ENCODE results near the gene SMC6. TPM values are rescaled to one million over a fixed set of nuclear protein-coding genes. Genes with fewer than 3 reads are reported as not detected.

Gene SMC6
- polyA plus RNA-seq, 1 of the 3 experiments (the other 2 are of a cell fraction) = 6.5 TPM

DNA sequence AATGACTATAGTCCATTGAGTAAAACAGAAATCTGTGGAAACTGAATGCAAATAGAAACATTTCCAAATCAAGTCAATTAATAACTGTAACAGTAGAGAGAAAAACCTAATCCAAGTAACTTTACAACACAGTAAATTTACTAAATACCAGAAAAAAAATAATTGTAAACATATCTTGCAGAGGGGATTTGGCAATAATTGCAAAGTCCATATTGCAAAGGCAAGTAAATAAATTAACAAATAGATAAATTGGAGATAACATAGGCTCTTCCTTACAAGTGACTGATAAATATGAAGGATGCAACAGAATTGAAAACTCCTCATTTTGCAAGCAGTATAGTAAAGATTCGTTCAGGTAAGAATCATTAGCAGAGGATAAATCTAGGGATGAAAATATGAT is 65.0 kb downstream of the SMC6 start:
- no peak overlapping the region for H3K27ac ChIP-seq (ENCODE audit: low read depth in 2 of 2, low read length in 1 of 2)
- peaks cover 52 to 63% of the 10 kb centered on the region in 2 experiments for H3K36me3 ChIP-seq (replicated peaks in 1 of 2; ENCODE audit: control insufficient read depth in 1 of 2, insufficient read depth in 2 of 2, low read length in 1 of 2)
- no peak overlapping the region for H2AFZ ChIP-seq (ENCODE audit: low read depth)
- H3K9ac ChIP-seq = no peak overlapping the region
- 95% methylated on average over 1 of the region's 1 CpG for WGBS (ENCODE audit: low lambda C conversion rate)
- no peak for DNase-seq
- H3K9me3 ChIP-seq = no peaks in the 10 kb centered on the region
- H3K4me1 ChIP-seq (ENCODE audit: control insufficient read depth in 1 of 2, insufficient read depth in 2 of 2, low read depth in 1 of 2, low read length in 1 of 2) = no peaks in the 10 kb centered on the region; a peak in 1 of 4 replicates
- H3F3A ChIP-seq (replicated peaks; ENCODE audit: insufficient read depth) = peaks cover 15% of the 10 kb centered on the region
- H3K79me2 ChIP-seq (ENCODE audit: insufficient read depth) = peaks cover 9% of the 10 kb centered on the region
- H3K4me3 ChIP-seq (ENCODE audit: low read depth in 2 of 2, low read length in 1 of 2) = no peak overlapping the region
- H3K9me2 ChIP-seq = 0 out of 2 replicates have a peak, but pooled peaks cover 4% of the 10 kb centered on the region
- H3K27me3 ChIP-seq (ENCODE audit: insufficient read depth) = no peaks in the 10 kb centered on the region
- H4K20me1 ChIP-seq (ENCODE audit: insufficient read depth) = no peaks in the 10 kb centered on the region
- ChIA-PET CTCF (no interaction called here), POLR2A (no interaction called here)
- TF ChIP-seq FOXM1 (IDR thresholded peaks at IDR 0.05; ENCODE audit: low read depth) = no peak
- TF ChIP-seq, protein P1, sequence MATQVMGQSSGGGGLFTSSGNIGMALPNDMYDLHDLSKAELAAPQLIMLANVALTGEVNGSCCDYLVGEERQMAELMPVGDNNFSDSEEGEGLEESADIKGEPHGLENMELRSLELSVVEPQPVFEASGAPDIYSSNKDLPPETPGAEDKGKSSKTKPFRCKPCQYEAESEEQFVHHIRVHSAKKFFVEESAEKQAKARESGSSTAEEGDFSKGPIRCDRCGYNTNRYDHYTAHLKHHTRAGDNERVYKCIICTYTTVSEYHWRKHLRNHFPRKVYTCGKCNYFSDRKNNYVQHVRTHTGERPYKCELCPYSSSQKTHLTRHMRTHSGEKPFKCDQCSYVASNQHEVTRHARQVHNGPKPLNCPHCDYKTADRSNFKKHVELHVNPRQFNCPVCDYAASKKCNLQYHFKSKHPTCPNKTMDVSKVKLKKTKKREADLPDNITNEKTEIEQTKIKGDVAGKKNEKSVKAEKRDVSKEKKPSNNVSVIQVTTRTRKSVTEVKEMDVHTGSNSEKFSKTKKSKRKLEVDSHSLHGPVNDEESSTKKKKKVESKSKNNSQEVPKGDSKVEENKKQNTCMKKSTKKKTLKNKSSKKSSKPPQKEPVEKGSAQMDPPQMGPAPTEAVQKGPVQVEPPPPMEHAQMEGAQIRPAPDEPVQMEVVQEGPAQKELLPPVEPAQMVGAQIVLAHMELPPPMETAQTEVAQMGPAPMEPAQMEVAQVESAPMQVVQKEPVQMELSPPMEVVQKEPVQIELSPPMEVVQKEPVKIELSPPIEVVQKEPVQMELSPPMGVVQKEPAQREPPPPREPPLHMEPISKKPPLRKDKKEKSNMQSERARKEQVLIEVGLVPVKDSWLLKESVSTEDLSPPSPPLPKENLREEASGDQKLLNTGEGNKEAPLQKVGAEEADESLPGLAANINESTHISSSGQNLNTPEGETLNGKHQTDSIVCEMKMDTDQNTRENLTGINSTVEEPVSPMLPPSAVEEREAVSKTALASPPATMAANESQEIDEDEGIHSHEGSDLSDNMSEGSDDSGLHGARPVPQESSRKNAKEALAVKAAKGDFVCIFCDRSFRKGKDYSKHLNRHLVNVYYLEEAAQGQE (IDR thresholded peaks at IDR 0.05; ENCODE audit: low read depth, low read length) = no peak
- no peak for TF ChIP-seq CHD2 (IDR thresholded peaks at IDR 0.05; ENCODE audit: low read length, partially characterized antibody)
- TF ChIP-seq, protein P2, sequence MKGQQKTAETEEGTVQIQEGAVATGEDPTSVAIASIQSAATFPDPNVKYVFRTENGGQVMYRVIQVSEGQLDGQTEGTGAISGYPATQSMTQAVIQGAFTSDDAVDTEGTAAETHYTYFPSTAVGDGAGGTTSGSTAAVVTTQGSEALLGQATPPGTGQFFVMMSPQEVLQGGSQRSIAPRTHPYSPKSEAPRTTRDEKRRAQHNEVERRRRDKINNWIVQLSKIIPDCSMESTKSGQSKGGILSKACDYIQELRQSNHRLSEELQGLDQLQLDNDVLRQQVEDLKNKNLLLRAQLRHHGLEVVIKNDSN (IDR thresholded peaks at IDR 0.05; ENCODE audit: borderline replicate concordance, low read depth) = no peak
- TF ChIP-seq SMC3 (IDR thresholded peaks at IDR 0.05; ENCODE audit: low read depth, low read length) = no peak
- TF ChIP-seq, protein P3, sequence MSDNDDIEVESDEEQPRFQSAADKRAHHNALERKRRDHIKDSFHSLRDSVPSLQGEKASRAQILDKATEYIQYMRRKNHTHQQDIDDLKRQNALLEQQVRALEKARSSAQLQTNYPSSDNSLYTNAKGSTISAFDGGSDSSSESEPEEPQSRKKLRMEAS (IDR thresholded peaks at IDR 0.05; ENCODE audit: low read depth) = no peak
- TF ChIP-seq JUND (IDR thresholded peaks at IDR 0.05) = no peak
- TF ChIP-seq, protein P4, sequence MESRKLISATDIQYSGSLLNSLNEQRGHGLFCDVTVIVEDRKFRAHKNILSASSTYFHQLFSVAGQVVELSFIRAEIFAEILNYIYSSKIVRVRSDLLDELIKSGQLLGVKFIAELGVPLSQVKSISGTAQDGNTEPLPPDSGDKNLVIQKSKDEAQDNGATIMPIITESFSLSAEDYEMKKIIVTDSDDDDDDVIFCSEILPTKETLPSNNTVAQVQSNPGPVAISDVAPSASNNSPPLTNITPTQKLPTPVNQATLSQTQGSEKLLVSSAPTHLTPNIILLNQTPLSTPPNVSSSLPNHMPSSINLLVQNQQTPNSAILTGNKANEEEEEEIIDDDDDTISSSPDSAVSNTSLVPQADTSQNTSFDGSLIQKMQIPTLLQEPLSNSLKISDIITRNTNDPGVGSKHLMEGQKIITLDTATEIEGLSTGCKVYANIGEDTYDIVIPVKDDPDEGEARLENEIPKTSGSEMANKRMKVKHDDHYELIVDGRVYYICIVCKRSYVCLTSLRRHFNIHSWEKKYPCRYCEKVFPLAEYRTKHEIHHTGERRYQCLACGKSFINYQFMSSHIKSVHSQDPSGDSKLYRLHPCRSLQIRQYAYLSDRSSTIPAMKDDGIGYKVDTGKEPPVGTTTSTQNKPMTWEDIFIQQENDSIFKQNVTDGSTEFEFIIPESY (IDR thresholded peaks at IDR 0.05; ENCODE audit: borderline replicate concordance, low read depth) = no peak
- TF ChIP-seq YY1 (IDR thresholded peaks at IDR 0.05; ENCODE audit: low read depth) = no peak
- no peak for TF ChIP-seq MEF2A (IDR thresholded peaks at IDR 0.05; ENCODE audit: borderline replicate concordance, low read depth)
- no peak for TF ChIP-seq GATA2 (CRISPR knock-in tag; IDR thresholded peaks at IDR 0.05)
- no peak for TF ChIP-seq TCF12 (IDR thresholded peaks at IDR 0.05)
- TF ChIP-seq RAD21 (IDR thresholded peaks at IDR 0.05; ENCODE audit: low read length) = no peak
- no peak for TF ChIP-seq TAF1 (IDR thresholded peaks at IDR 0.05; ENCODE audit: borderline replicate concordance, low read depth, low read length)
- TF ChIP-seq ELF1 (IDR thresholded peaks at IDR 0.05) = no peak
- no peak for TF ChIP-seq FOSL2 (IDR thresholded peaks at IDR 0.05; ENCODE audit: borderline replicate concordance, low read depth)
- no peak overlapping the region for H3K4me2 ChIP-seq
